Right hindlimb (tissue), 1 donor: ENCODE results near the gene CRYGS.
"Not testable (repeated sequence)": the region's sequence is repeated elsewhere in the genome, so short reads cannot be mapped to it uniquely, and the experiment has no call there.

Experiments
- DNase-seq: peaks from one replicate; pipeline ENCODE4 v3.0.0-alpha.2; 2018

CRYGS gene

GRCh38 chr3:186517218-186517617 lies 27.0 kb downstream of the CRYGS start:
- no peak for DNase-seq

GRCh38 chr3:186516646-186517045 lies 27.5 kb downstream of the CRYGS start:
- no peak for DNase-seq

GRCh38 chr3:186515125-186515524 lies 29.1 kb downstream of the CRYGS start:
- DNase-seq, result no peak

- no peak for DNase-seq
These were observed 29.7 kb downstream of the CRYGS start for GRCh38 chr3:186514296-186515002.

- DNase-seq, result no peak
These were observed 30.8 kb downstream of the CRYGS start for GRCh38 chr3:186513386-186513785.

- no peak for DNase-seq
These were observed 31.4 kb downstream of the CRYGS start for GRCh38 chr3:186512570-186513302.

- DNase-seq, result no peak
These were observed 32.5 kb downstream of the CRYGS start for GRCh38 chr3:186511702-186512101.

- no peak for DNase-seq
These were observed 32.9 kb downstream of the CRYGS start for GRCh38 chr3:186511245-186511644.

- no peak for DNase-seq
These were observed 33.7 kb downstream of the CRYGS start for GRCh38 chr3:186510374-186511079.

- DNase-seq, result no peak
These were observed 34.8 kb downstream of the CRYGS start for GRCh38 chr3:186509423-186509822.

- no peak for DNase-seq
These were observed 37.3 kb downstream of the CRYGS start for GRCh38 chr3:186506857-186507256.

- DNase-seq, result no peak
These were observed 37.9 kb downstream of the CRYGS start for GRCh38 chr3:186506191-186506739.

- DNase-seq, result no peak
These were observed 41.0 kb downstream of the CRYGS start for GRCh38 chr3:186502966-186503712.

GRCh38 chr3:186502138-186502948 lies 41.8 kb downstream of the CRYGS start:
- no peak for DNase-seq

- not testable (repeated sequence) for DNase-seq
These were observed 44.2 kb downstream of the CRYGS start for GRCh38 chr3:186499949-186500348.

- not testable (repeated sequence) for DNase-seq
These were observed 46.2 kb downstream of the CRYGS start for GRCh38 chr3:186498022-186498421.

- no peak for DNase-seq
These were observed 46.6 kb downstream of the CRYGS start for GRCh38 chr3:186497608-186498007.

GRCh38 chr3:186496635-186497034 lies 47.5 kb downstream of the CRYGS start:
- DNase-seq, result no peak

GRCh38 chr3:186496016-186496415 lies 48.2 kb downstream of the CRYGS start:
- no peak for DNase-seq

- DNase-seq, result no peak
These were observed 50.5 kb downstream of the CRYGS start for GRCh38 chr3:186493525-186494255.

- no peak for DNase-seq
These were observed 51.7 kb downstream of the CRYGS start for GRCh38 chr3:186492385-186492984.
